GM10266 (cell line): Measurements from ENCODE around the gene LEKR1.

Experiments used
- DNase-seq: peaks from one replicate; pipeline ENCODE4 v3.0.0; 2012; ENCODE audit errors: extremely low spot score
- CTCF ChIP-seq: IDR thresholded peaks from 2 replicates; pipeline ENCODE4 v1.5.1; 2012; ENCODE audit warnings: mild to moderate bottlenecking, low read depth; ENCODE audit not compliant: control insufficient read depth, insufficient read depth; ENCODE audit errors: missing control alignments

The LEKR1 gene

GRCh38 chr3:157079676-157080369 is 253.7 kb downstream of the LEKR1 start:
- no peak for DNase-seq
- no peak for TF ChIP-seq CTCF

- DNase-seq, result peak; percentile 70
- peak; percentile 98 for TF ChIP-seq CTCF
Measured at GRCh38 chr3:157081626-157082210, 255.6 kb downstream of the LEKR1 start.

GRCh38 chr3:157082305-157082982 is 256.3 kb downstream of the LEKR1 start:
- DNase-seq, result no peak

GRCh38 chr3:157083824-157084223 is 257.7 kb downstream of the LEKR1 start:
- no peak for DNase-seq
- no peak for TF ChIP-seq CTCF

More at GRCh38 chr3:157082305-157082982, 256.3 kb downstream of the LEKR1 start:
- TF ChIP-seq CTCF, result no peak

- no peak for DNase-seq
- TF ChIP-seq CTCF, result no peak
Measured at GRCh38 chr3:157086060-157086750, 260.1 kb downstream of the LEKR1 start.

GRCh38 chr3:157086775-157087174 is 260.6 kb downstream of the LEKR1 start:
- DNase-seq, result no peak
- no peak for TF ChIP-seq CTCF
